Activated CD8-positive, alpha-beta T cell treated with anti-CD3 and anti-CD28 coated beads for 36 hours (primary cell): ENCODE measurements around the gene ANP32A. TPM values are rescaled to one million over a fixed set of nuclear protein-coding genes. Genes with fewer than 3 reads are reported as not detected.
"Not testable (repeated sequence)": the region's sequence is repeated elsewhere in the genome, so short reads cannot be mapped to it uniquely, and the experiment has no call there.

Source experiments
- ATAC-seq: fragments of 200-7000 bp; cut with Tn5 transposase; one replicate; pipeline ENCODE4 v1.10.0; 2021; ENCODE audit warnings: mild to moderate bottlenecking, moderate library complexity
- CTCF ChIA-PET: fragments of 350-600 bp; sonication (Branson Sonifier 250); formaldehyde crosslinking; loops from one replicate; lab custom pipeline; 2021; ENCODE audit warnings: antibody characterized with exemption; lab: Charles Lee
- POLR2A ChIA-PET: fragments of 350-600 bp; sonication (Branson Sonifier 250); formaldehyde crosslinking; loops from one replicate; lab custom pipeline; 2021; ENCODE audit warnings: antibody characterized with exemption; lab: Charles Lee
- DNase-seq: peaks from one replicate; pipeline ENCODE4 v3.0.0-alpha.2; 2020
- H3K27ac Mint-ChIP-seq: one replicate; pipeline ENCODE4 v1.8.0; 2021; ENCODE audit warnings: mild to moderate bottlenecking, mixed read lengths
- H3K27me3 Mint-ChIP-seq: one replicate; pipeline ENCODE4 v1.8.0; 2021; ENCODE audit warnings: mixed read lengths
- H3K36me3 Mint-ChIP-seq: one replicate; pipeline ENCODE4 v1.8.0; 2021; ENCODE audit warnings: low read depth, mixed read lengths
- H3K4me1 Mint-ChIP-seq: one replicate; pipeline ENCODE4 v1.8.0; 2021; ENCODE audit warnings: low read depth, mixed read lengths
- H3K4me3 Mint-ChIP-seq: one replicate; pipeline ENCODE4 v1.8.0; 2021; ENCODE audit warnings: mild to moderate bottlenecking, moderate library complexity, mixed read lengths
- H3K9me3 Mint-ChIP-seq: one replicate; pipeline ENCODE4 v1.8.0; 2021; ENCODE audit warnings: mixed read lengths
- intact Hi-C: fragments of 100-400 bp; cut with micrococcal nuclease; formaldehyde crosslinking; loops from one replicate; pipeline ENCODE4 v1.10.0; 2022
- total RNA-seq, 2 experiments: library from RNA; stranded (reverse); gene quantifications; one replicate each; pipeline ENCODE4 v1.2.3, GENCODE V29; 2021
- TF ChIP-seq, protein P1 (sequence below): fragments of 200-600 bp; IDR thresholded peaks from one replicate; pipeline ENCODE4 v1.8.0; 2022; ENCODE audit warnings: antibody characterized with exemption, mild to moderate bottlenecking

The ANP32A gene
- total RNA-seq, 2 experiments from 2014 or later: 239 to 246 TPM

DNA sequence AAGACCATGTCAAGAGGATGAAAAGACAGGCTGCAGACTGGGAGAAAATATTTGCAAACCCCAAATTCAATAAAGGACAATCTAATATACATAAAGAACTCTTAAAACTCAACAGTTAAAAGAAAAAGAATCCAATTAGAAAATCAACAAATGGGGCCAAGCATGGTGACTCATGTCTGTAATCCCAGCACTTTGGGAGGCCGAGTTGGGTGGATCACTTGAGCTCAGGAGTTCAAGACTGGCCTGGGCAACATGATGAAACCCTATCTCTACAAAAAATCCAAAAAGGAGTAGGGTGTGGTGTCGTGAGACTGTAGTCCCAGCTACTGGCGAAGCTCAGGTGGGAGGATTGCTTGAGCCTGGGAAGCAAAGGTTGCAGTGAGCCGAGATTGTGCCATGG is 57.6 kb downstream of the ANP32A start:
- H3K4me3 Mint-ChIP-seq: no peak overlapping the region
- CTCF ChIA-PET: interaction anchor here (0.9 to 2.1 kb wide), 3 partner anchors 21 to 112 kb away, joined by 3 to 6 read pairs (median 5); no protein-coding TSS in a partner anchor
- TF ChIP-seq, protein P1, sequence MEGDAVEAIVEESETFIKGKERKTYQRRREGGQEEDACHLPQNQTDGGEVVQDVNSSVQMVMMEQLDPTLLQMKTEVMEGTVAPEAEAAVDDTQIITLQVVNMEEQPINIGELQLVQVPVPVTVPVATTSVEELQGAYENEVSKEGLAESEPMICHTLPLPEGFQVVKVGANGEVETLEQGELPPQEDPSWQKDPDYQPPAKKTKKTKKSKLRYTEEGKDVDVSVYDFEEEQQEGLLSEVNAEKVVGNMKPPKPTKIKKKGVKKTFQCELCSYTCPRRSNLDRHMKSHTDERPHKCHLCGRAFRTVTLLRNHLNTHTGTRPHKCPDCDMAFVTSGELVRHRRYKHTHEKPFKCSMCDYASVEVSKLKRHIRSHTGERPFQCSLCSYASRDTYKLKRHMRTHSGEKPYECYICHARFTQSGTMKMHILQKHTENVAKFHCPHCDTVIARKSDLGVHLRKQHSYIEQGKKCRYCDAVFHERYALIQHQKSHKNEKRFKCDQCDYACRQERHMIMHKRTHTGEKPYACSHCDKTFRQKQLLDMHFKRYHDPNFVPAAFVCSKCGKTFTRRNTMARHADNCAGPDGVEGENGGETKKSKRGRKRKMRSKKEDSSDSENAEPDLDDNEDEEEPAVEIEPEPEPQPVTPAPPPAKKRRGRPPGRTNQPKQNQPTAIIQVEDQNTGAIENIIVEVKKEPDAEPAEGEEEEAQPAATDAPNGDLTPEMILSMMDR: no peak
- peaks cover 4% of the 10 kb centered on the region for H3K27me3 Mint-ChIP-seq
- H3K9me3 Mint-ChIP-seq: no peaks in the 10 kb centered on the region
- DNase-seq (no peak), ATAC-seq (no peak)
- intact Hi-C loops: no loop called here
- no peaks in the 10 kb centered on the region for H3K4me1 Mint-ChIP-seq
- no peak overlapping the region for H3K27ac Mint-ChIP-seq
- POLR2A ChIA-PET: interaction anchor here (0.6 kb wide), 1 partner anchor 37 kb away, joined by 3 read pairs; no protein-coding TSS in a partner anchor
- H3K36me3 Mint-ChIP-seq: no peaks in the 10 kb centered on the region

DNA sequence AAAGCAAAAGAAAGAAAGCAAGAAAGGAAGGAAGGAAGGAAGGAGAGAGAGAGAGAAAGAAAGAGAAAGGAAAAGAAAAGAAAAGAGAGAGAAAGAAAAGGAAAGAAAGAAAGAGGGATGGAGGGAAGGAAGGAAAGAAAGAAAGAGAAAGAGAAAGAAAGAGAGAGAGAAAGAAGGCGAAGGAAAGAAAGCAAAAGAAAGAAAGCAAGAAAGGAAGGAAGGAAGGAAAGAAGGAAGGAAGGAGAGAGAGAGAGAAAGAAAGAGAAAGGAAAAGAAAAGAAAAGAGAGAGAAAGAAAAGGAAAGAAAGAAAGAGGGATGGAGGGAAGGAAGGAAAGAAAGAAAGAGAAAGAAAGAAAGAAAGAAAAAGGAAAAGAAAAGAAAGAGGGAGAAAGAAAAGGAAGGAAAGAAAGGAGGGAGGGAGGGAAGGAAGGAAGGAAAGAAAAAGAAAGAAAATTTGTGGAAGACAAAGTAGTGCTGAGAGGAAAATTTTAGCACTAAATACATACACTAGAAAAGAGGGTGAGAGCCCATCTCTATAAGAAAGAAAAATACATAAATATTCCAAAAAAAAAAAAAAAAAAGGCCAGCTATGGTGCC is 60.6 kb downstream of the ANP32A start:
- H3K9me3 Mint-ChIP-seq, H3K4me3 Mint-ChIP-seq, POLR2A ChIA-PET, H3K36me3 Mint-ChIP-seq, ATAC-seq, intact Hi-C loops, H3K4me1 Mint-ChIP-seq, H3K27ac Mint-ChIP-seq, DNase-seq: not testable (repeated sequence)
- CTCF ChIA-PET: interaction anchor here (1.7 kb wide), 1 partner anchor 16 kb away, joined by 3 read pairs; no protein-coding TSS in a partner anchor
- H3K27me3 Mint-ChIP-seq: peaks cover 11% of the 10 kb centered on the region

DNA sequence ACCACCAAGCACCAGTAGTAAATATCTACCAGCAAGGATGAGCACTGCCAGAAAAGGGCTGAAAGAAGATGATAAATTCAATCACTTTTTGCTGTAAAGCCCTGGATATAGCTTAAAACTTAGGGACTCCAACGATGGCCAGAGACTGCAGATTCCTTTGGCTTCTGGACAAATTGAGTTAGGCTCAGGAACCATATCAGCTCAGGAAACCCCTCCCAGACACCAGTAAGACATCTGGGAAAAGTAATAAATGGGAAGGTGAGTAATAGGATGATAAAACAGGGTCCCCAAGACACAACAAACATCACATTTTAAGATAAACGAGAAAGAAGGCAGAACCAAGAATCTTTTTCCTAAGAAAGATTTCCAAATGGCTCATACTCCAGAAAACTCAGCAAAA is 65.0 kb downstream of the ANP32A start:
- H3K4me1 Mint-ChIP-seq: peaks cover 7% of the 10 kb centered on the region
- TF ChIP-seq, protein P1: no peak
- DNase-seq (no peak), ATAC-seq (no peak)
- no peaks in the 10 kb centered on the region for H3K9me3 Mint-ChIP-seq
- H3K4me3 Mint-ChIP-seq: no peak overlapping the region
- intact Hi-C loops: no loop called here
- H3K27ac Mint-ChIP-seq: no peak overlapping the region
- H3K36me3 Mint-ChIP-seq: no peaks in the 10 kb centered on the region
- peaks cover 12% of the 10 kb centered on the region for H3K27me3 Mint-ChIP-seq
- ChIA-PET POLR2A (no interaction called here), CTCF (interaction anchor here (1.0 to 2.5 kb wide), 2 partner anchors 11 to 120 kb away, joined by 4 to 11 read pairs; no protein-coding TSS in a partner anchor)

DNA sequence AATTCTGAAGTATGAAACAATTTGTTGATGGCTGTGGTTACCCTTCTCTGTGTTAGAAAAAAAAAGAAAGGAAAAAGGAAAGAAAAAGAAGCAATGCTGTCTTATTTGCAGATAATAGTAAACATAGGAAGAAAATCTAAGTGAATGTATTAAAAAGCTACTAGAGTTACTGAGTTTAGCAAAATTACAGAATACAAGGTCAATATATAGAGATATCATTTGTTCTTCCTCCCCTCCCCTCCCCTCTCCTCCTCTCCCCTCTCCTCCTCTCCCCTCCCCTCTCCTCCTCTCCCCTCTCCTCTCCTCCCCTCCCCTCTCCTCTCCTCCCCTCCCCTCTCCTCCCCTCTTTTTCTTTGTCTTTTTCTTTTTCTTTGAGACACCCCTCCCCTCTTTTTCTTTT is 69.1 kb downstream of the ANP32A start:
- intact Hi-C loops: no loop called here
- Mint-ChIP-seq H3K27ac (no peak overlapping the region), H3K36me3 (no peaks in the 10 kb centered on the region), H3K9me3 (no peaks in the 10 kb centered on the region), H3K27me3 (peaks cover 8% of the 10 kb centered on the region), H3K4me1 (peaks cover 7% of the 10 kb centered on the region), H3K4me3 (no peak overlapping the region)
- ChIA-PET POLR2A (no interaction called here), CTCF (interaction anchor here (2.1 kb wide), 1 partner anchor 124 kb away, joined by 8 read pairs; no protein-coding TSS in a partner anchor)
- DNase-seq (no peak), ATAC-seq (no peak)
- TF ChIP-seq, protein P1: no peak

DNA sequence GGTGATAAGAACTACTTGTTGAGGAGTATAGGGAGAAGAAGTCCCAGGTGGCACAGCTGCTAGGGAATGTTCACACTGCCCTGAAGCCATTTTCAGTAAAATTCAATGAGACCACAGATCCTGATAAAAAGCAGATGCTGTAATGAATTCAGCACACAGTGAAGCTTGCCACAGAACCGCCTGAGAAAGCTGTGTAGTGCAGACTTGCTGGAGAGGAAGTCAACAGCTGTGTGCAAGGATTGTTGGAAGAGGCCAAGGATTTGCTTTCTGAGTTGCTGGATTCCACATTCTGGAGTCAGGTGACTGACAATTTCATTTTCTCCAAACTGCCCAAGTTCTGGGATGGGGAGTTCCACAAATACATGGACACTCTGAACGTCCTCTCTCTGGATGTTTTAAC is 70.9 kb downstream of the ANP32A start:
- Mint-ChIP-seq H3K4me3 (no peak overlapping the region), H3K4me1 (peaks cover 5% of the 10 kb centered on the region), H3K27ac (no peak overlapping the region), H3K36me3 (no peaks in the 10 kb centered on the region), H3K9me3 (no peaks in the 10 kb centered on the region), H3K27me3 (peaks cover 2% of the 10 kb centered on the region)
- ATAC-seq (no peak), DNase-seq (no peak)
- CTCF ChIA-PET: no interaction called here
- POLR2A ChIA-PET: no interaction called here
- intact Hi-C loops: no loop called here
- TF ChIP-seq, protein P1: no peak
